Lower lobe of right lung (tissue), 2 donors: ENCODE measurements around the gene DNAJC28. TPM values are rescaled to one million over a fixed set of nuclear protein-coding genes. Genes with fewer than 3 reads are reported as not detected.

Source experiments
- ATAC-seq, 2 donors: fragments of 200-7000 bp; cut with Tn5 transposase; one replicate each; pipeline ENCODE4 v1.9.1; 2020 to 2022; ENCODE audit warnings: mild to moderate bottlenecking in 2 of 2, moderate library complexity in 2 of 2
- DNase-seq: peaks from one replicate; pipeline ENCODE4 v3.0.0-alpha.2; 2020
- H3K27ac ChIP-seq: fragments of 200-600 bp; one replicate; pipeline ENCODE4 v1.8.0; 2022
- H3K27me3 ChIP-seq: fragments of 200-600 bp; one replicate; pipeline ENCODE4 v1.8.0; 2022; ENCODE audit warnings: low read depth
- H3K36me3 ChIP-seq: fragments of 200-600 bp; one replicate; pipeline ENCODE4 v1.8.0; 2022; ENCODE audit warnings: mild to moderate bottlenecking
- H3K4me1 ChIP-seq: fragments of 200-600 bp; one replicate; pipeline ENCODE4 v1.8.0; 2022
- H3K4me3 ChIP-seq: fragments of 200-600 bp; one replicate; pipeline ENCODE4 v1.8.0; 2022; ENCODE audit warnings: mild to moderate bottlenecking
- H3K9me3 ChIP-seq: fragments of 200-600 bp; one replicate; pipeline ENCODE4 v1.8.0; 2022
- CTCF ChIP-seq: fragments of 200-600 bp; IDR thresholded peaks from one replicate; pipeline ENCODE4 v1.8.0; 2022; ENCODE audit warnings: antibody characterized with exemption, mild to moderate bottlenecking
- intact Hi-C: fragments of 100-400 bp; cut with DNase I; formaldehyde crosslinking; loops from one replicate; pipeline ENCODE4 v1.11.0; 2022
- total RNA-seq: library from RNA; stranded (reverse); fragmentation: NEBNext Ultra II Directional; extraction: Animal tissue kit (Norgen Biotek cat#: 25700); gene quantifications from one replicate; pipeline ENCODE4 v1.2.1, GENCODE V29; 2021
- donor health status: DM: no; HTN: yes; CAD: no; lungs with severe emphysema.

DNAJC28 gene
- total RNA-seq, 1 donor from 2014 or later: 2.1 TPM

- peak; percentile 90 to 94 for ATAC-seq
- Histone ChIP-seq H3K4me3 (no peak overlapping the region), H3K27me3 (no peaks in the 10 kb centered on the region), H3K27ac (peak overlapping the region; percentile 82), H3K9me3 (no peaks in the 10 kb centered on the region), H3K4me1 (peaks cover 19% of the 10 kb centered on the region), H3K36me3 (peaks cover 30% of the 10 kb centered on the region)
- intact Hi-C loops: loop anchor here (10.0 kb wide), 1 partner anchor 238 kb away; no protein-coding TSS in a partner anchor
- peak; percentile 83 for DNase-seq
- no peak for TF ChIP-seq CTCF
Measured at GRCh38 chr21:33443194-33443593, 48.3 kb downstream of the DNAJC28 start.

GRCh38 chr21:33441489-33442477, 49.7 kb downstream of the DNAJC28 start:
- ATAC-seq: peak; percentile 75 to 77

More at GRCh38 chr21:33441489-33442477, 49.7 kb downstream of the DNAJC28 start:
- intact Hi-C loops: loop anchor here (10.0 kb wide), 1 partner anchor 237 kb away; no protein-coding TSS in a partner anchor
- Histone ChIP-seq H3K27me3 (no peaks in the 10 kb centered on the region), H3K36me3 (peaks cover 32% of the 10 kb centered on the region), H3K27ac (peak overlapping the region; percentile 82), H3K4me1 (peaks cover 19% of the 10 kb centered on the region), H3K4me3 (no peak overlapping the region), H3K9me3 (no peaks in the 10 kb centered on the region)
- TF ChIP-seq CTCF: no peak
- peak; percentile 68 for DNase-seq

Other genes with a start within 250 kb of the DNAJC28 start
- gene IL10RB, start 225.3 kb downstream of the DNAJC28 start, total RNA-seq: 49.1 TPM
- 64.5 TPM for gene IFNAR1, start 166.7 kb downstream of the DNAJC28 start, total RNA-seq
- gene IFNGR2, start 88.3 kb downstream of the DNAJC28 start, total RNA-seq: 83.5 TPM
- 59.6 TPM for gene TMEM50B, start 11.7 kb downstream of the DNAJC28 start, total RNA-seq
- 53.8 TPM for gene GART, start 50.4 kb upstream of the DNAJC28 start, total RNA-seq
- gene SON, start 51.3 kb upstream of the DNAJC28 start, total RNA-seq: 322 TPM
- 5.0 TPM for gene DONSON, start 97.0 kb upstream of the DNAJC28 start, total RNA-seq
- gene CRYZL1, start 150.0 kb upstream of the DNAJC28 start, total RNA-seq: 29.4 TPM
- 31.4 TPM for gene ITSN1, start 150.8 kb upstream of the DNAJC28 start, total RNA-seq